ENCODE results near the gene IMP3.
"Not testable (repeated sequence)": the region's sequence is repeated elsewhere in the genome, so short reads cannot be mapped to it uniquely, and the experiment has no call there.

IMP3 gene

GRCh38 chr15:75649848-75650247 is 9.8 kb upstream of the IMP3 start:
- DNase-seq, result no peak

DNA sequence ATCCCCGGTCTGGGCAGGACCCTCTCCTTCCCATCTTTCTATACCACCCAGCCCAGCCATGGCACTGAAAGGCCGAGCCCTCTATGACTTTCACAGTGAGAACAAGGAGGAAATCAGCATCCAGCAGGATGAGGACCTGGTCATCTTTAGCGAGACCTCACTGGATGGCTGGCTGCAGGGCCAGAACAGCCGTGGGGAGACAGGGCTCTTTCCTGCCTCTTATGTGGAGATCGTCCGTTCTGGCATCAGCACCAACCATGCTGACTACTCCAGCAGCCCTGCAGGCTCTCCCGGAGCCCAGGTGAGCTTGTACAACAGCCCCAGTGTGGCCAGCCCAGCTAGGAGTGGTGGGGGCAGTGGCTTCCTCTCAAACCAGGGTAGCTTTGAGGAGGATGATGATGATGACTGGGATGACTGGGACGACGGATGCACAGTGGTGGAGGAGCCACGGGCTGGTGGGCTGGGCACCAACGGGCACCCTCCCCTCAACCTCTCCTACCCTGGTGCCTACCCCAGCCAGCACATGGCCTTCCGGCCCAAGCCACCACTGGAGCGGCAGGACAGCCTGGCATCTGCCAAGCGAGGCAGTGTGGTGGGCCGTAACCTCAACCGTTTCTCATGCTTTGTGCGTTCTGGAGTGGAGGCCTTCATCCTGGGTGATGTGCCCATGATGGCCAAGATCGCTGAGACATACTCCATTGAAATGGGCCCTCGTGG is 9.2 kb upstream of the IMP3 start:
- DNase-seq, result no peak

DNA sequence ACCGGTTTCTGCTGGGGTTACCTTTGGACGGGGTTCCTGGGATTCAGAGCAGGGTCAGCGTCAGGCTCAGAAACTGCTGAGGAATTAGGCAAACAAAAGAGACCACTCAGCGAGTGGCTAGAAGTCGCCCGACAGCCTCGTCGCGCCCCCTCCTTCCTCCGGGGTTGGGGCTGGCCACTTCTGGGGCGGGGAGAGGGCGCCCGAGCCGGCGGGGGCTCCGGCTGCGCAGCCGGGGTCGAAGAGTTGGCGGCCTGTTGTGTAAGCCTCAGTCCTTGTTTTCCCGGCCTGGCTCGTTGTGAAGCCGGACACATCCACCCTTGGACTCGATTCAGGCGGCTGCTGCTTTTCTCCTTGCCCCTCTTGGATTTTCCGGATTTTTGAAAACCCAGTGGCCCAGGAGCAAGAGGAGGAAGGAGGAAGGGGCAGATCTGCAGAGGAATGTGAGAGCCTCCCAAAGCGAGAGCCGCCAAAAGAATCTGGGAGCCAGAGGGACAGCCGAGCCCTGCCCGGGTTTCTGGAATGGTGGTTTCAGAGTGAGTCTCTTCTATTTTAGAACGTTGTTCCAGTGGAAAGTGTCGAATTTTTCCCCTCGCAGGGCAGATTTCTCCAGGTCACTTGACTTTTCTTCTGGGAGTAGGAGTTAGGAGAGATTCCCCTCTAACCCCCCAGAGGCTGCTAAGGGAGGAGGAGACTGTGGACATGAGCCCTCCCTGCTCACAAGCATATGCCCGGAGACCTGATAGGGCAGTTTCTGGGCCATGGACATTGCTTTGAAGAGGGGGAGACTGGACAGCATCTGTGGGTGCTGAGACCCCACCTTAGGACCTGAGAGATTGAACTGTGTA is 8.4 kb upstream of the IMP3 start:
- DNase-seq, result no peak

- DNase-seq, result peak; percentile 29 to 44
These were observed 7.5 kb upstream of the IMP3 start, which contains the start of gene SNX33 for GRCh38 chr15:75647370-75648155. Gene SNX33 (plus strand): TSS chr15:75647912. CDS start chr15:75649103, 1,191 bp downstream.

DNA sequence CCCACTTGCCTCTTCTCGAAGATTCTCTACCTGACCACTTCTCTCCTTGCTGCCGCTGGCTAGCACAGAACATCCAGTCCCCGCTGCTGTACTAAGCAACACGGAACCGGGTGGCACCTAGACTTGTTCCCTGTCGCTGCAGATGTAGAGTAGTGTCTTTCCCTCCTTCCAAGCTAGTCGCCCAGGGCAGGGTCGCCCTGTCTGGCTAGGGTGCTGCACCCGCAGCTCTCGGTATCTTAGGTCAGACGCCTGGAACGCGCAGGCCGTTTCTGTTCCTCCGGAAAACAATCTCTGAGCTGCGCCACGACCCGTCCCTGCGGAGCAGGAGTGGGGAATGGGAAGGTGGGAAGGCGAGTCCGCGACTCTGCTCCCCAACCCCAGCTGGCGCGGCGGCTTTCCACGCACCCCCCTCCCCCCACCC is 6.9 kb upstream of the IMP3 start:
- no peak for DNase-seq

DNA sequence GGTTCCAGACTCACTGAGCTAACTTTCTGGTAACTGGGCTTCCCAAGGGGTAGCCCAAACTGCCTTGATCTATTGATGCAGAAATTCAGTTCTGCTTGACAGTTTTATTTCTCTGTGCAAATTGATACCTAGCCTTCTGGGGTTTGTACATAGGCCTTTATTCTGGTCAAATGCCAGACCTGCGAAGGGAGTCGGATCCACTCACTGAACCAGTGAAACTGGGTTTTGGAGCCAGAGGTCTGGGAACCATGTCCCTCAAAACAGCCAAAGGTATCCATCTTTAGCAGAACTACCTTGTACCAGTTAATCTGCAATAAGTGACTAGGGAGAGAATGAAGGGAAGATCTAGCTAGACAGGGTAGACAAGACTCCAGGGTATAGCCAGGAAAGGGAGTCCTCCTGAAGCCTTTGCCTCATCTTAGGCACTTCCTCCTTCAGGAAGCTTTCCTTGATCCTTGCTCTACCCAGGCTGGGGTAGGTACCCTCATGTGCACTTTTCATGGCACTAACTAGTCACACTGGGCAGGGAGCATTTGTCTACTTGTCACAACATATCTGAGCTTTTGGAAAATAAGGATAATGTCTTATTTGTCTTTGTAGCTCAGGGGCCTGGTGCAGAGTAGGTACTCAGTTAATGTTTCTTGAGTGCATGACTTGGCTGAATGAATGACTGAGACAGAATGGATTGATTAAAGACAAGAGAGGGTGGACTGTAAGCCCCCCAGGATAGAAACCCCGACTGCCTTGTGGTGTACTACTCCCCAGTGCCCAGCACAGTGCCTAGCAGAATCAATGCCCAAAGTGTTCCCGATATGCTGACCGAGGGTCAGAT is 6.3 kb upstream of the IMP3 start:
- DNase-seq, result no peak

DNA sequence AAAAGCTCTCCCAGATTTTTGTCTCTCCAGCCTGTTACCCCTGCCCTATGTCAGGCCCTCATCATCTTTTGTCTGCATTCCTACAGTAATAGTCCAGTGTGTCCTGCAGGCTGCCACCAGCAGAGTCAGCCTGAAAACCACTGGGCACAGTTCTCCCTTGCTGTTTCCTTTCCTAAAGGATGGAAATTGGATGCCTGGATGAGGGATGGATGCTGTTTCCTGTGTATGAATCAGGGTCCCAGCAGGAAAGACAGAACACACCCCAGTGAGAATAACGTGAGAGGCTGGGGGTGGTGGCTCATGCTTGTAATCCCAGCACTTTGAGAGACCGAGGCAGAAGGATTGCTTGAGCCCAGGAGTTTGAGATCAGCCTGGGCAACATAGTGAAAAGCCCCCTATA is 4.4 kb upstream of the IMP3 start:
- no peak for DNase-seq

DNA sequence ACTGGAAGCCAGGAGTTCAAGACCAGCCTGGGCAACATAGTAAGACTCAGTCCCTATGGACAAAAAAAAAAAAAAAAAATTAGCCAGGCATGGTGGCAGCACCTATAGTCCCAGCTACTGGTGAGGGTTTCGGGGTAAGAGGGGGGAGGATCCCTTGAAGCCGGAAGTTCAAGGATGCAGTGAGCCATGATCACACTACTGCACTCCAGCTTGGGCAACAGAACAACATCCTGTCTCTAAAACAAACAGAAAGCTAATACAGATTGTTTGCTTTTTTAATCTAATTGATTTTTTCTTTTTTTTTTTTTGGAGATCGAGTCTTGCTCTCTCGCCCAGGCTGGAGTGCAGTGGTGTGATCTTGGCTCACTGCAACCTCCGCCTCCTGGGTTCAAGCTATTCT is 1.6 kb upstream of the IMP3 start:
- no peak for DNase-seq

DNA sequence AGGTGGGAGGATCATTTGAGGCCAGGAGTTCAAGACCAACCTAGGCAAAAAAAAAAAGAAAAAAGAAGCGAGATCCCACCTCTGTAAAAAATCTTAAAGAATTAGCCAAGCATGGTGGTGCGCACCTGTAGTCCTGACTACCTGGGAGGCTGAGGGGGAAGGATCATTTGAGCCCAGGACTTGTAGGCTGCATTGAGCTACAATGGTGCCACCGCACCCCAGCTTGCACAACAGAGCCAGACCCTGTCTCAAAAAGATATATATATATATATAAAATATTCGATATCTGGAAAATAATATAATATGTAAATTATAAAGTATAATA is 1.1 kb upstream of the IMP3 start:
- DNase-seq, result no peak

GRCh38 chr15:75640483-75641178 is 607 bp upstream of the IMP3 start:
- peak; percentile 60 to 75 for DNase-seq

DNA sequence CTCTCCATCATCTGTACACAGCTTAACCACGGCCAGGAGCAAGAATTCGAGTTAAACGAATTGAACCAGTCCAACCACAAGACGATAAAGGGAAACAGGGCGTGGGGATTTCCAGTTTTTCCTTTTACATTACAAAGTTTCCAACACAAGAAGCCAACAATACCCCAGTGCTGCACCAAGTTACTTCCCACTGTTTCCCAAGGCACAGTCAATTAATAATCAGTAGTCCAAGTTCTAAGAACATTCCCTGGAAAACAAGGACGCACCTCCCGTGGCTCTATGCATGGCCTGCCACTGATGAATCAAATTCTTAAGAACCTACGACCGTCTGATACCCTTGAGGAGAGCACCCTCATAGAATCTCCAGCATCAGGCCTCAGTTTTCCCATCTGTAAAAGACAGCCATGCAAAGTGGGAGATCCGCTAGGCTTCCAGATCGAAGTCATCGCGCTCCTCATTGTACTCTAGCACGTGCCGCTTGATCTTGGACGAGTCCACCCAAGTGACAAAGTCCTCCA is 774 bp downstream of the IMP3 start:
- peak in 1 of 2 donors; percentile 30 for DNase-seq

DNA sequence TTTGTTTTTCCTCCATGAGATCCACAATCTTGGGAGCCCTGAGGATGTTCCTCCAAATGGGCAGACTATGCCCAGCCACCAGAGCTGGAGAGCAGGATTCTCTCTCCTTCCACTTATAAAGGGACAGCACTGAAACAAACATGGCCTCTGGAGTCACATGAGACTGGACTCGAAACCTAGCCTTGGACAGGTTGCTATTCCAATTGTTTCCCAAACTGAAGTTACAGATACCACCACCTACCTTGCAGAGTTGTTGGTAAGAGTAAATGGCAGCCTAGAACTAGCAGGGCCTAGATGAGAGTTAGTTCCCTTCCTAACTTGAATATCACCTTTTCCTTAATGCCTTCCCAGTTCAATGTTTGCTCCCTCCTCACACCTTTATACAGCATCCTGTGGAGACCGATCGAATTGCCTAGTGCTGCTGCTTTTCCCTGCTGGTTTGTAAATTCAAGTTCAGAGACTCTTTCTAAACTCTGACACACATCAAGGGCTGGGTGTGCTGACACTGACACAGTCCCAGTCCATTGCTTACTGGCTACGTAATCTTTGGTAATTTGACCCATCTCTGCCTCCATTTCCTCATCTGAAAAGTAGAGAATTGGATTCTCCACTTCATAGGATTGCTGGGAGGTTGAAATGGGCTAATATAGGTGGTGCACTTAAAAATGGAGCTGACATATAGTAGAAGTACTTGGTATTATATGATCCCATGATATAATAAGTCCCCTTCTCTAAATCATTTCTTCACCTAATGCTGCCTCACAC is 2.6 kb downstream of the IMP3 start:
- DNase-seq, result no peak

DNA sequence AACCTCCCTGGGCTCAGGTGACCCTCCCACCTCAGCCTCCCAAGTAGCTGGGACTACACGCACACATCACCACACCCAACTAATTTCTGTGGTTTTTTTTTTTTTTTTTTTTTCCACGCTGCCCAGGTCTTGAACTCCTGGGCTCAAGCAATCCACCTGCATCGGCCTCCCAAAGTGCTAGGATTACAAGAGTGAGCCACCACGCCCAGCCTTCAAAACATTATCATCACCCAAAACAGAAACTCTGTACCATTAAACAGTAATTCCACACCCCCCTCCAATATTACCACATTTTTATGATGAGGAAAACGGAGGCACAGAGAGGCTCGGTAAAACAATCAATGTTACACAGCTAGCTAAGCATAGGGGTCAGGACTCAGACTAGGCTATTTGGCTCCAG is 4.0 kb downstream of the IMP3 start:
- no peak for DNase-seq

GRCh38 chr15:75633922-75634321 is 6.1 kb downstream of the IMP3 start:
- DNase-seq, result not testable (repeated sequence)

GRCh38 chr15:75631935-75632334 is 8.1 kb downstream of the IMP3 start:
- no peak for DNase-seq

DNA sequence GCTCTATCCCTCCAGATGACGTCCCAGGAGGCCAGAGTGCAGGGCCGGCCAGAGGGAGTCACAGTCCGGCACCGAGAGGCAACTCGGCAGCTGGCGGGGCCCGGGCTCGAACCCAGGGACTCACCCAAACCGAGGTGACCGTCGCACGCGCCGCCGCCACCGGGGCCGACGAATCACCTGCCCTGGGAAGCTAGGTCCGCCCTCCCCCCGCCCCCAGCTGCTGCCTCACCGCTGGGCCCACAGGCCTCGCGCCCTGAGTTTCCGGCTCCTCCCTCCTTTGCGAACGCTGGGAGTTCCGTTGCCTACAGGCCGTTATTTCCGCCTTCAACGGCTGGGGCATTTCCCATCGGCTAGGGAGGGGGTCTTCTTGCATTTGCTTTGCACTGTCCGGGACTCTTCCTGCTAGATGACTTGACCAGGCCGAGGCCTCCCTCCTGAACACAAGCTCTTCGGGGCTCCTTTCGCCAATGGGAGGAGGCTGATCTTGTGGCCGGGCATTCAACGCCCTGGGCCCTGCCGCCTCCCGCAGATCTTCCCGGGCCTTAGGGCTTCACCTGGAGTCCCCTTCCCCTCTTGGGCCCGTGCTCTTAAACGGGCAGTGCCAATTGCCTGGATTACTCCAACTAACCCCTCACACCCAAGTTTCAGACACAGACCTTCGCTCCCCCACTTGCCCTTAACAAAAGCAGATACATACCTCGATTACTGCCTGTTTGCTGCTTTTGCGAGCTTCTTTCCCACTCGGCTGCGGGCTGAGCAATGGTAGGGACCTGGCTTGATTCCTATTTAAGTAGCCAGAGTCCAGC is 14.3 kb downstream of the IMP3 start, which contains the start of gene SNUPN:
TSS of gene SNUPN (minus strand) at position 184 of the 806 bp plus-strand sequence. CDS start 4,674 bp downstream, outside the sequence.
- DNase-seq, result peak; percentile 92

GRCh38 chr15:75622505-75622904 is 17.5 kb downstream of the IMP3 start:
- DNase-seq, result no peak

DNA sequence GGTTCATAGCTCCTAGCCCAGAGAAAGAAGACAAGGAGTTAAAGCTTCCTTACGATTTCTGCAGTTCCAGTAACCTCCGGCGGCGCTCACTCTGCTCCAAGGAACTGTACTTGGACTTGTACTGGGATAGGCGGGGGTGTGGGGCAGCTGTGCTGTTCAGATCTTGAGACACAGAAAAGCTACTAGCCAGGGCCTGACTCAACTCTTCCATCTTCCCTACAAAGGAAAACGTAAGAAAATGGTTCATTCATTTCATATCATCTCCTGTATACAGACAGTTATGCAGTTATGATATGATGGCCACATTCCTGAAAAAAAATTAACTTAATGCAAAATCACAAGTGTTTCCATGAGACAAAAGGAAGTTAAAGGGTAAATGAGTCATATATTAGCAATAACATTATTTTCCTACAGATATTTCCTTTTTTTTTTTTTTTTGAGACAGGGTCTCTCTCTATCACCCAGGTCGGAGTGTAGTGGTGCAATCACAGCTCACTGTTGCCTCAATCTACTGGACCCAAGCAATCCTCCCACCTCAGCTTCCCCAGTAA is 19.1 kb downstream of the IMP3 start:
- DNase-seq, result no peak

- DNase-seq, result no peak
These were observed 19.8 kb downstream of the IMP3 start for GRCh38 chr15:75620058-75620820.

Measured in CD4-positive, alpha-beta T cell treated with Interleukin-4 for 1 hour (primary cell).